G401 (cell line): ENCODE data around the gene RNU6-1. TPM values are rescaled to one million over a fixed set of nuclear protein-coding genes. Genes with fewer than 3 reads are reported as not detected.

Source experiments
- total RNA-seq: library from RNA; depleted of rRNA; stranded (reverse); fragments of >200 nt; shearing (Covaris generic); gene quantifications from 2 replicates; pipeline ENCODE4 v1.2.3, GENCODE V29; 2014; rRNA removed

The RNU6-1 gene
- total RNA-seq, 1 experiment from 2014 or later, result not detected

Other genes starting within 250 kb of the RNU6-1 start
- 4.9 and 7.1 TPM in 2 replicates for gene SKOR1, start 14.5 kb downstream of the RNU6-1 start, total RNA-seq
- 9.8 and 44.8 TPM in 2 replicates for gene PIAS1, start 214.3 kb upstream of the RNU6-1 start, total RNA-seq